ENCODE data around the gene RITA1.
A peak's percentile ranks its signal among the peaks of the same experiment; 100 is the strongest.
"Not testable (repeated sequence)": the region's sequence is repeated elsewhere in the genome, so short reads cannot be mapped to it uniquely, and the experiment has no call there.

The RITA1 gene

DNA sequence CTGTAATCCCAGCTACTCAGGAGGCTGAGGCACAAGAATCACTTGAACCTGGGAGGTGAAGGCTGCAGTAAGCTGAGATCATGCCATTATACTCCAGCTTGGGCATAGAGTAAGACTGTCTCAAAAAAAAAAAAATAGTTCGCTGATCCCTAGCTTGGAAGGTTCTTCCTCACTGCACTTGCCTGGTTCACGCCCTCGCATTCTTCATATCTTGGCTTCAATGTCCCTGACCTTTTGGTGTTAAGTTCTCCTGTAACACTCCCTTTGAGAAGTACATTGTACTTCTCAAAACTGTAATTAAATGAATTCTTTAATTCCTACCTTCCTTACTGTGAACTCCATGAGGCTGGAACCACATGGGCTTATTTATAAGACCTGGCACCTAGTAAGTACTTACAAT lies 19.3 kb downstream of the RITA1 start:
- DNase-seq: no peak

DNA sequence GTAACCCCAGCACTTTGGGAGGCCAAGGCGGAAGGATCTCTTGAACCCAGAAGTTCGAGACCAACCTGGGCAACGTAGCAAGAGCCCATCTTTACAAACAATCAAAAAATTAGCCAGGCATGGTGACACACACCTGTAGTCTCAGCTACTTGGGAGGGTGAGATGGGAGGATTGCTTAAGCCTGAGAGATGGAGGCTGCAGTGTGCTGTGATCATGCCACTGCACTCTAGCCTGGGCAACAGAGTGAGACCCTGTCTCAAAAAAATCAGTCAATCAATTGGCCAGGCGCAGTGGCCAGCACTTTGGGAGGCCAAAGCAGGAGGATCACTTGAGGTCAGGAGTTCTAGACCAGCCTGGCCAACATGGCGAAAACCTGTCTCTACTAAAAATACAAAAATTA lies 21.3 kb downstream of the RITA1 start:
- DNase-seq: not testable (repeated sequence)

DNA sequence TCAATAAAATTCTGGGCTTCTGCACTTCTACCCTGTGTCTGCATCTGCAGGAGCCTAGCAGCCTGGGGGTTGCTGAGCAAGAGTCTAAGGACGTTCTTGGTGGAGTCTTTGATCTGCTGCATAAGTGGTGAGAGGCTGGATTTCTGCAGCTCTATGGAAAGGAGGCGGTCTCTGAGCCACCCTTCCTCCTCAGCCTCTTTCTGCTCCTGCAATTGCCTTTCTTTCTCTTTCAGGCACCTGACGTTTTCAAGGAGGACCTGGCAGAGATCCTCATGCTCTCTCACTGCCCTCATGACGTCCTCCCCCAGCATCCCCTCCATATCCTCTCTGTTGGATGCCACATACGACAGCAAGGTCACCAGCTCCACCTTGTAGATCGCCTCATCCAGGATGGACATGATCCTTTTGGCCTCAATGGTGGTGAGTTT lies 22.1 kb downstream of the RITA1 start:
- no peak for DNase-seq

DNA sequence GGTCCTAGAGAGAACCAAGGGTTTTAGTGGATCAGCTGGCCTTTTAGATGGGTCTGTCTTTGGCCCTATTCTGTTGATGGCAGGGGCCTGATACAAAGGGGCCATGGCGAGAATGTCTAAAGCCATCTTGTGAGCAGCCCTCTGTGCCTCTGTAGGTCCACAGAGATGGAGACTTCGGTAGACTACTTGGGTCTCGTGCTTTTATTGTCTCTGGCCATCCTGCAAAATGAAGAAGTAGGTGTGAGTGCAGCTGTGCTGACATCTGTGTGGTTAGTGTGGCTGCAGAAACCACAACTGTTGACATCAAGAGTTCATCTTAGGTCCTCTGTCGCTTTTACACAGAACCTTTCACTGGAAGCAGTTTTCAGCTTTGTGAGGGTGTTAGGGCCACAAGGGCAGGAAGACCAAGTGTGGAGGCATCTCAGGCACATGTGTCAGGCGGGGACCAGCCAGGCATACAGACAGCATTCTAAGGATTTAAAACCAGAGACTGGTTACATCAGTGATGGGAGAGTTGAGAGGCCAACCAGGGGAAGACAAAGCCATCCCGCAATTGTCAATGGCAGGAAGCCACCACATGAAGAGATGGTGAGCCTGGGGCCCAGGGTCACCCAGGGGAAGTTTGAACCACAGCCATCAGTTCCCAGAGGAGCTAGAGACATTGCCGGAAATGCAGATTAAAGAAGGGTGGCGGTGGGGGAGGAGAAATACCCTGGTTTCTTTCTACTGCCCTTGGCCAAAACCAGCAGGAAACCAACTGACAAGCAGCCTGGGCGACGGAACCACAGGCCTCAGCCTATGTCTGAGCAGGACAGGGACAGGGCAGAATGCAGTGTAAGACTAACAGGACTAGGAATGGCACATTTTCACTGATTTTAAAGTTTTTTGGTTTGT lies 22.8 kb downstream of the RITA1 start:
- DNase-seq: peak; percentile 38

DNA sequence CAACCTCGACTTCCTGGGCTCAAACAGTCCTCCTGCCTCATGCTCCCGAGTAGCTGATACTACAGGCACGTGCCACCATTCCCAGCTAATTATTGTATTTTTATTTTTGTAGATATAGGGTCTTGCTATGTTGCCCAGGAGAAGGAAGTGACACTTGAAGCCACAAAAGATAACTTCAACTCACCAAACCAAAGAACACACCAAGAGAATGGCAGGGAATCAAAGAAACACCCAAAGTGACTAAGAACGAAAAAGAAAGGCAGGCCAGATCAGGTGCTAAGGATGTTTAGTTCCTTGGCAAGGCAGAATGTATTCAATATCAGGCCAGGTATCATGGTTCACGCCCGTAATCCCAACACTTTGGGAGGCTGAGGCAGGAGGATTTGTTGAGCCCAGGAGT lies 25.6 kb downstream of the RITA1 start:
- no peak for DNase-seq

DNA sequence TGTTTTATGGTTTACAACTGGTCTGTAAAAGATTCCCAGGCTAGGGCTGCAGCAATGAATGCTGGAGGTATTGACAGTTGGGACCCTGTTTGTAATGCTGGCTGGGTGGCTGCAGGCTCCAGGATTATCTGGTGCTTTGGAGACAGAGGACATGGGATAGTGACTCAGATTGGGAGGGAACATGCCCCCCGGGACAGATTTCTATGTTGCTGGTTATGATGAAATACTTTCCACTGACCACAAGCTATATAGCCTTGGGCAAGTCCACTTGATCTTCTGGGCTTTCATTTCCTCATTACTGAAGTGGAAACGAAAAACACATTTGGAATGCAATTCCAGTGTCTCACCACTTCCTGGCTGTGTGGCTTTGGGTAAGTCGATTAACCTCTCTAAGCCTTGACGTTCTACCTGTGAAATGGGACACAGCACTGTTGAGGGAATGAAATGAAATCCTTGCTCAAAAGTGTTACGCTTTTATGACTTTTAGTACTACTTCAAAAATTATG lies 29.4 kb downstream of the RITA1 start:
- DNase-seq: no peak

DNA sequence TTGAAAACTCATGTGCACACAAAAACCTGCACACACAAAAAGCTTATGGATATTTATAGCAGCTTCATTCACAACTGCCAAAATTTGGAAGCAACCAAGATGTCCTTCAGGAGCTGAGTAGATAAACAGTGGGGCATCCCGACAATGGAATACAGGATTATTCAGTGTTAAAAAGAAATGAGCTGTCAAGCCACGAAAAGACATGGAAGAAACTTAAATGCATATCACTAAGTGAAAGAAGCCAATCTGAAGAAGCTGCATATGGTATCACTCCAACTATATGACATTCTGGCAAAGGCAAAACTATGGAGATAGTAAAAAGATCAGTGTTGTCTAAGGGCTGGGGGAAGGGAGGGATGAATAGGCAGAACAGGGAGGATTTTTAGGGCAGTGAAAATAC lies 30.5 kb downstream of the RITA1 start:
- DNase-seq: no peak

DNA sequence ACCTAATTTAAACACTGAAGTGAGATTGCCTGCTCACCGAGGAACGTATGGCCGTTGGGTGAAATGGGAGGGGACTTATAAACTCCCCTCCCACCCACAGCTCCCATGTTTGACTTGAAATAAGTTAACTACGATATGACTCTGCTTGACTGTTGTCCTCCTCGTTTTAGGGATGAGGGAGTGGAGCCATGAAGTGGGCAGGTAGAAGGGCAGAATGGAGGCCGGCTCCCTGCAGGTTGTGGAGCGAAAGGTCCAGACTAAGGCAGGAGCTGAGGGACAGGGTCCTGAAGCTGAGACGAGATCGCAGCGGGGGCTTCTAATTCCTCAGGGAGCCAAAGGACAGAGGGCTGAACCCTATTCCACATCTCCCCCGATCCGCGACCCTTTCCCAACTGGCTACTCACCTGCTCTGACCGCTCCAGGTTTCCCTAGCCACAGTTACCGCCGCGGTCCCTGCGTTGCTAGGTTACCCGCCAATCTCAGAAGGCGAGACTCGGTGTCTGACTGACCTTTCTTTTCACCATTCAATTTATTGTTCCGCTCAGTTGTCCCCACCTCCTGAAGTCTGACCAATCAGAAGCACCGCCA lies 35.2 kb downstream of the RITA1 start:
- no peak for DNase-seq

DNA sequence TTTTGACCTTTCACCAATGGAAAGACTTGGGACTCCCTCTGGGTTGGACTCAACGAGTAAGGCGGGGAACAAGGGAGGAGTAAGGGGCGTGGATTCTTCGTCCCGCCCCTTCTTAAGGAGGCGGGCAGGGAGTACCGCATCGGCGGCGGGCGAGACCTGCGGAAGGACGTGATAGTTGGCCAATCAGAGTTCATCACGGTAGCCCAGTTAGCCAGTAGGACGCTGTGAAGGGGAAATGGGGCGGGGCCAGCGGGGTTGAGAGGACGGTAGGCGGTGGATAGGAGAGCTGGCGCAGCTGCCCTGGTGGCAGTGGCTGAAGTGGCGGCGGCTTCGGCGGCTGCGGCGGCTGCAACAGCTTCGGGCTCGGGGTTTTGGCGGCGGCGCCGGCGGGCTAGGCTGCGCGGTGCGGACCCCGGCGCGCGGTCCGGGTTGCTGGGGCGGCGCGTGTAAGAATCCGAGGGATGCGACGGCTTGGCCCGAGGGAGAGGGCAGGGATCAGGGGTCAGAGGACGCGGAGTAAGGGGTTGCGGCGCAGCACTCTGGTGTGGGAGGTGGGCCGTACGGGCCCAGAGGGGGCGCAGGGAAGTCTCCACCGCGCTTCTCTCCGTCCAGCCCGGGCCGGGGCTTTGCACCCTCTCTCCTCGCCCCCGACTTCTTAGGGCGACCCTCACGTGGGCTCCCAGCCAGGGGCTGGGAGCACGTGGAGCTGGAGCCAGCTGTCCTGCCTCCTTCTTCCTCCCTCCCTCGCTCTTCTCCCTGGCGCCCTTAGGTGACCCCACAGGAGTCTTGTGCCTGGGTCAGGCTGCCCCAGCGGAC lies 35.9 kb downstream of the RITA1 start, which contains the start of gene TPCN1:
TSS of gene TPCN1 (plus strand) at position 284 of the 816 bp plus-strand sequence. CDS start 5,389 bp downstream, outside the sequence.
- peak; percentile 98 for DNase-seq

DNA sequence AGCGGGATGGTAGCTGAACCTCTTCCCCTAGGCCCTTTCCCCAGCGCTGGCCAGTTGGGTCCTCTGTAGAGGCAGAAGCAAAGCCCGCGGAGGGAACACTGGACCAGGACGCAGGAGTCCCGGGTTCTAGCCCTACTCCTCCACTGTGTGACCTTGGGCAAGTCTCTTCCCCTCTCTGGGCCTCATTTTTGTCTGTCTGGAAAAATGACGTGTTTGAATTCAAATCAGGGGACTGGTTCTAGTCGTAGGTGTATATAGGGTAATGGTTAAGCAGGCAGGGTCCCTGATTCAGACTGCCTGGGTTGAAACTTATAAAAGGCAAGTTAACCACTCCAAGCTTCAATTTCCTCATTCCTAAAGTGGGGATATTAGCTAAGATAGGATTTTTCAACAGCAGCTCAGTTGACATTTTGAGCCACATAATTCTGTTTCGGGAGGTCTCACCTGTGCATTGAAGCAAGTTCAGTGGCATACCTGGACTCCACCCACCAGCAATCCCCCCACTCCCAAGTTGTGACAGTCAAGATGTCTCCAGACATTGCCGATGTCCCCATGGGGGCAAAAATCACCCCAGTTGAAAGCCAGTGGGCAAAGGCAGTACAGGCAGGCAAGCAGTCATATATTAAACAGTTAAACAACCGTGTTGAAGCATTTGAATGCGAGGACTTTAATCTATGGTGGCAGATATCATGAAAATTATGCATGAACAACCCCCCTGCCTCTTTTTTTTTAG lies 36.6 kb downstream of the RITA1 start:
- DNase-seq: no peak

DNA sequence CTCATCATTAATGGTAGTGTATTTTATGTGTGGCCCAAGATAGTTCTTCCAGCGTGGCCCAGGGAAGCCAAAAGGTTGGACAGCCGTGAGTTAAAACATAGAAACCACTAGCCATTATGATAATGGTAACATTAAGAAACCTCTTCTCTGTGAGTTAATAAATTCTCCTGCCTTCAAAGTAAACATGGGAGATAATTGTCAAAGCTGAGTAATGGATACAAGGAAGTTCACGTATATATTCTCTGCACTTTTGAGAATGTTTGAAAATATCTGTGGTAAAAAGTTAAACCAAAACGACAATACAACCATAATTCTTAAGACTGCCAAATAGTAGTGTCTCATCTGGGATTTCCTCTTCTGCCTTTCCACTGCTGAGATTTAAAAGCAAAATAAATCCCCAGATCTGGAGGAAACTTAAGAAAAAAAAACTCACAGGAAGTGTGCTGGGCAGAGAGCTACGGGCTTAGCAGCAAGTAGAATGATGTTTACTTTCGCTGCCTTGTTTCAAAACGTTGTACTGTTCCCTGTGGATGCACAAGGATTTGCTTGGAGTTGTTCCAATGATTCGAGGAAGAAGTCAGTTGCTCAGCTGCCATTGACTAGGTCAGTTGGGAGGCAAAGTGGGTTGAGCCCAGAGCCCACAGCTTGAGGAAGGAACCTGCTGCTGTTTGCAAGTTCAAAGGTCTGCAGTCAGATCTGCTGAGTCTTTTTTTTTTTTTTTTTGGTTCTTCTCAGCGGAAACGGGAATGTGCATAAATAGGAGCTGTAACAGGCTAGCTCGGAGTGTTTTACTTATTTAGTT lies 37.4 kb downstream of the RITA1 start:
- no peak for DNase-seq

DNA sequence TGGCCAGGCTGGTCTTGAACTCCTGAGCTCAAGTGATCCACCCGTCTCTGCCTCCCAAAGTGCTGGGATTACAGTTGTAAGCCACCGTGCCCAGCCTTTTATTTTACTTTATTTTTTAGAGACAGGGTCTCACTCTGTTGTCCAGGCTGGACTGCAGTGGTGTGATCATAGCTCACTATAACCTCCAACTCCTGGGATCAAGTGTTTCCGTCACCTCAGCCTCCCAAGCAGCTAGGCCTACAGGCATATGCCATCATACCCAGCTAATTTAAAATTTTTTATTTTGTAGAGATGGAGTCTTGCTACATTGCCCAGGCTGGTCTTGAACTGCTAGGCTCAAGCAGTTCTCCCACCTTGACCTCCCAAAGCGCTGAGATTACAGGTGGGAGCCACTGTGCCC lies 39.4 kb downstream of the RITA1 start:
- no peak for DNase-seq

DNA sequence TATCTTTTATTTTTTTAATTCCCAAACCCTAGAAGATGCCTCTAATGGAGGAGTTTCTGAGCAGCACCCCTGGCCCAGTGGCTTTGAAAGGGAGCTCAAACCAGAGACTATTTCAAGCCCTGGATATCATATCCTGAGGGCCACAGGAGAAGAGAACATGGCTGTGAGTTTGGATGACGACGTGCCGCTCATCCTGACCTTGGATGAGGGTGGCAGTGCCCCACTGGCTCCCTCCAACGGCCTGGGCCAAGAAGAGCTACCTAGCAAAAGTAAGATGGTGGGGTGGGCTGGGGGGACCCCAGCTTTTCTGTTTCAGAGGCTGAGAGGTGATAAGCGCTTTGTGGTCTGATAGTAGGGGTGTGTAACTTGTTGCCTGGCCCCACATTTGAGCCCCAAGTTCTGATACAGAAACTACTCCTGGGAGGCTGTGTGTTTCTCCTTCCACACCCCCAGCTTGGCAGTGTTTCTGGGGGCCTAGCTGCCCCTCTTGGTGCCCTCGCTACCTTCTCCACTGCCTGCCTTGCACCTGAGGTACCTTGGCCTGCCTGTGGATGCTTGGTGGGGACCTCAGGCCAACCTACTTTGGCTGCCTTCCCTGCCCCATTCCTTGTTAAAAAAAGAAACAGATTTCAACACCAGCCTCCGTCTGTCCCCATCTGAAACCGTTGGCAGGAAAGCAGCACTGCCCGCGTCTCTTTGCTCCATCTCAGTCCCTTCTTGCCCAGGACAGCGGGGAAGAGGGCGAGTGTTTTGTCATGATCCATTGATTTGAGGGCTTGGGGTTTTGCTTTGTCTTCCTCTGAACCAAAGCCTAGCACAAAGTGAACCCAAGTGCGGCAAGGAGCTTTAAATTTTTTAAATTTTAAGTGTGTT lies 41.4 kb downstream of the RITA1 start:
- no peak for DNase-seq

DNA sequence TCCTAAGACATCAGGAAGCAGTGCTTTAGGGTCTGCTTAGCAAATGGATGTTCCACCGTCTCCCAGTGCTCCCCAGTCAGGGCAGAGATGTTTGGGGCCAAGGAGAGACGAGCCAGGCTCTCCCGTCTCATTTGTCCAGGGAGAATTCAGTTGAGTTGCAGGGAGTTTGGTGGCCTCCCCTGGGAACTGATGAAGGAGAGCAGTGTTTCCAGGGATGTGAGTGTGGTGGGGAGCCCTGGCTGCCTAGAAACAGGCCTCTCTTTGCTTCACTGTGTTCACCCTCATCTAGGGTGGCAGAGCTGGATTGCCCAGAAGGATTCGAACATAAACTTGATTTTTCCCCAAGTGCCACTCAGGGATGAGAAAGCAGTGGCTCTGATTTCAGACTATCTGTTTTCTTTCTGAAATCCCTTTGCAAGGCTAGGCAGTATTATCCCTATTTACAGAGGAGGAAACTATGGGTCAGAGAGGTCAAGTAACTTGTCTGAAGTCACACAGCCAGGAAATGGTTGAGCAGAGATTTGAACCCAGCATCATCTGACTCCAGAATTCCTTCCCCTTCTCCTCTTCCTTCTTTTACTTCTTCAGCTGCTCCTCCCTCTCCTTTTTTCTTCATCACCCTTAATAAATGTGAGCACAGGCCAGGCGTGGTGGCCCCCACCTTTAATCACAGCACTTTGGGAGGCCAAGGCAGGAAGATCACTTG lies 42.3 kb downstream of the RITA1 start:
- no peak for DNase-seq

DNA sequence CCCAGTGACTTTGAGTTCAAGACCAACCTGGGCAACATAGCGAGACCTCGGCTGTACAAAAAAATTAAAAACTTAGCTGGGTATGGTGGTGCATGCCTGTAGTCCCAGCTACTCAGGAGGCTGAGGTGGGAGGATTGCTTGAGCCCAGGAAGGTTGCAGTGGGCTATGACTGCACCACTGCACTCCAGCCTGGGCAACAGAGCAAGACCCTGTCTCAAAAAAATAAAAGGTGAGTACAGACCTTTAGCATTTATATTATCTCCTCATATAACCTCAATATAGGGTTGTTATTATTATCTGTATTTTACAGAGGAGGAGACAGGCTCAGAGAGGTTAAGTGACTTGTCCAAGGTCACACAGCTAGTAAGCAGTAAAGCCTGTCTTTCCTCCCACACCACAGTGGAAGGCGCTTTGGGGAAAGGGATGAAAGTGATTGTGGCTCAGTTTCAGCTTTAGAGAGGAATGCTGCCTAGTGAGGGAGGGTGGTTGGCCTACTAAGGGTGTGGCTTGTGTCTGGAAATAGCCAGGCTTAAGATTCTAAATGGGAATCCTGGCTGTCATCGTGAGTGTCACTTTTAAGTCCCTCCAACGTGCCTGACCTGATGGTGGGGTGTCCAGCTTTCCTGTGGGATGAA lies 43.0 kb downstream of the RITA1 start:
- DNase-seq: no peak

DNA sequence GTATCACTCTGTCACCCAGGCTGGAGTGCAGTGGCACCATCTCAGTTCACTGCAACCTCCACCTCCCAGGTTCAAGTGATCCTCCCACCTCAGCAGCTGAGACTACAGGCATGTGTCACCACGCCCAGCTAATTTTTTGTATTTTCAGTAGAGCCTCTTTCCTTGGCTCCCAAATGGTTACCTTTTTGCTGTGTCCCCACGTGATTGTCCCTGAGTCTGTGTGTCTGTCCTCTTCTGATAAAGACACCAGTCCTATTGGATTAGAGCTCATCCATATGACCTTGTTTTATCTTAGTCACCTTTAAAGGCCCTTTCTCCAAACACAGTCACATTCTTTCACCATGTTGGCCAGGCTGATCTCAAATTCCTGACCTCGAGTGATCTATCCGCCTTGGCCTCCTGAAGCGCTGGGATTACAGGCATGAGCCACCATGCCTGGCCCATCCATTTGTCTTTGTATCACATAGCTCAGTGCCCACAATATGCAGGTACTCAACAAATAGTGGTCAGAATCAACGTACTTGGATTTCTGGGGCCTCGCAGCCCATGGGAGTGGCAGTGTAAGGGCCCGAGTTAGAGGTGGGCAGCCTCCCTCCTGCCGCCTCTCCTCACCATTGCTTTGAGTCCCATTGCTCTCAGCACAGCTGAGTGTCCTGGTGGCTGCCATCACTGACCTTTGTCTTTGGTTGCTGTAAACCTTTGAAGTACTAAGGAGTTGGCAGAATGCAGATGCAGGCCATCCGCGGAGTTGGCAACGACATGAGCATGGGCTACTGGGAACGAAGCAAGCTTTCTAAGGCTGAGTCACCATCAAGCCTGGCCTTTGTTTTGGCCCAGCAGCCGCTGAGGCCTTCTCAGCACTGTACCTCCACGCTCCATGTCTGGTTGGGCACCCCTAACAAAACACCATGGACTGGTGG lies 45.1 kb downstream of the RITA1 start:
- DNase-seq: no peak

DNA sequence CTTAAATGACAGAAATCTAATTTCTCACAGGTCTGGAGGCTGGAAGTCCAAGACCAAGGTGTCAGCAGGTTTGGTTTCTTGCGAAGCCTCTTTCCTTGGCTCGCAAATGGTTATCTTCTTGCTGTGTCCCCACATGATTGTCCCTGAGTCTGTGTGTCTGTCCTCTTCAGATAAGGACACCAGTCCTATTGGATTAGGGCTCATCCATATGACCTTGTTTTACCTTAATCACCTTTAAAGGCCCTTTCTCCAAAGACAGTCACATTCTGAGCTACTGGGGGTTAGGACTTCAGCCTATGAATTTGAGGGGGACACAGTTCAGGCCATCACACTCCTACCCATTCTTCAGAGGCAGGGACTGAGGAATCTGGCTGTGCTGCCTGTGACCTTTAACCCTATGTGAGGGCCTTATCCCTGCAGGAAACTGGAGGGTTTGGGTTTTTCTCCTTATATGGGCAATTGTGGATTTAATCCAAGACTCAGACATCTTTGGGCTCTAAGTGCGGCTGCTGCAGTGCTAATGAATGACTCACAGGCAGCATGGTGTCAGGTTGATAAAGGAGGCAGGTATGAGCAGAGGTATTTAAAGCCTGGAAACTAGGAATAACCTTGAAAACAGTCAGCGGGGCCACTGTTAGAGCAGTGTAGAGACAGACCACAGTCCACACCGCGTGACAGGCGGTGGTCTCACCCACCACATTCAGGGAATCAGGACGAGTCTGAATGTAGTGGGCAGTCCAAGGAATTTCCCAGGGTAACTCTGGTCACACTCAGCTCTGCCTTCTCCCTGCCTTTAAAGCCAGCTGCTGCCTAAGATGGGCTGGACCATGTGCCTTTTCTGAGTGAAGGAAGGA lies 45.9 kb downstream of the RITA1 start:
- no peak for DNase-seq
